Right lobe of liver (tissue), 4 donors: Measurements from ENCODE around the gene BAMBI.

Experiments used
- CTCF ChIP-seq, 4 donors: fragments of 200-600 bp in 3 of 4; fragments of 450-650 bp in 1 of 4; IDR thresholded peaks; one replicate each; pipeline versions ENCODE4 v1.5.1 to v1.8.0; 2016 to 2022; ENCODE audit warnings: antibody characterized with exemption in 4 of 4, mild to moderate bottlenecking in 2 of 4
- POLR2A ChIP-seq: fragments of 450-650 bp; IDR thresholded peaks from one replicate; pipeline ENCODE4 v1.6.1; 2017; ENCODE audit warnings: antibody characterized with exemption, mild to moderate bottlenecking
- donor health status: DM: no; HTN: no; CAD: no.
- donor health status: DM: no; HTN: no; CAD: no.
- donor health status: DM: no; HTN: yes; CAD: no.

- no peak for TF ChIP-seq CTCF (IDR thresholded peaks at IDR 0.05)
- no peak for TF ChIP-seq POLR2A
Measured at GRCh38 chr10:28681291-28681763, 4.0 kb downstream of the BAMBI start.
